GM19324 (cell line): ENCODE results near the gene VAPB.
A peak's percentile ranks its signal among the peaks of the same experiment; 100 is the strongest.

Source experiments
- ATAC-seq: cut with Tn5 transposase; IDR thresholded peaks from one replicate; pipeline ENCODE4 v1.9.1; 2021; ENCODE audit warnings: mild to moderate bottlenecking, moderate library complexity; ENCODE audit not compliant: unreplicated experiment, low FRiP score

The VAPB gene

GRCh38 chr20:58377017-58377416 lies 12.0 kb upstream of the VAPB start:
- ATAC-seq = no peak

GRCh38 chr20:58377766-58378401 lies 11.1 kb upstream of the VAPB start:
- ATAC-seq = no peak

DNA sequence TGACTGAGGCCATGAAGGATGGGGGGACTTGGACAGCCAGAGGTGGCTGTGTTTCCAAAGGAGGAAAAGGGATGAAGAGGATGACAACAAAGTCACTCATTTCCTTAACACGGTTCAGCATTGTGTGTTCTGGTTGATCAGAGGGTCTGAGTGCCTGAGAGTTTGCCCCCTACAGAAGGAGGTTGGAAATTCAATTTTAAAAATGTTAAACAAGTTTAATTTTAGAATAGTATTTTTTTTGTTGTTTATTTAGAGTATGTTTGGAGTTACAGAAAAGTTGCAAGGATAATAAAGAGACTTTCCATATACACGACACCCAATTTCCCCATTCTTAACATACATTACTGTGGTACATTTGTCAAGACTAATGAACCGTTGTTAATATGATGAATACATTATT lies 10.3 kb upstream of the VAPB start:
- no peak for ATAC-seq

- no peak for ATAC-seq
Measured at GRCh38 chr20:58381627-58382026, 7.4 kb upstream of the VAPB start.

- ATAC-seq = no peak
Measured at GRCh38 chr20:58382096-58382495, 6.9 kb upstream of the VAPB start.

DNA sequence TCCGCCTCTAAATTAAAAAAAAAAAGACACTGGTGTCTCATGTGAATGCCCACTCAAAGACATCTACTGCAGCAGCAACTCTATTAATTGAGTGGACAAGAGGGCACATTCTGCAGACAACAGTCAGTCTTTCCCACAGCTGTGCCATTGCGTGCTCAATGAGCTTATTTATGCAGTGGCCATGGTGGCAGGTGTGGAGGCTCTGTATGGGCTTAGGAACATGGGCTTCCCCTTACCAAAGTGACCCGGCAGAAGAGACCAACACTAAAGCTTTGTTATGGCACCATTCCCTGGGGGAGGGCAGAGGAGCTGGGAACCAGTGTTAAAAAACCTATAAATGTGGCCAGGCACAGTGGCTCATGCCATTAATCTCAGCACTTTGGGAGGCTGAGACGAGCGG lies 4.2 kb upstream of the VAPB start:
- no peak for ATAC-seq

DNA sequence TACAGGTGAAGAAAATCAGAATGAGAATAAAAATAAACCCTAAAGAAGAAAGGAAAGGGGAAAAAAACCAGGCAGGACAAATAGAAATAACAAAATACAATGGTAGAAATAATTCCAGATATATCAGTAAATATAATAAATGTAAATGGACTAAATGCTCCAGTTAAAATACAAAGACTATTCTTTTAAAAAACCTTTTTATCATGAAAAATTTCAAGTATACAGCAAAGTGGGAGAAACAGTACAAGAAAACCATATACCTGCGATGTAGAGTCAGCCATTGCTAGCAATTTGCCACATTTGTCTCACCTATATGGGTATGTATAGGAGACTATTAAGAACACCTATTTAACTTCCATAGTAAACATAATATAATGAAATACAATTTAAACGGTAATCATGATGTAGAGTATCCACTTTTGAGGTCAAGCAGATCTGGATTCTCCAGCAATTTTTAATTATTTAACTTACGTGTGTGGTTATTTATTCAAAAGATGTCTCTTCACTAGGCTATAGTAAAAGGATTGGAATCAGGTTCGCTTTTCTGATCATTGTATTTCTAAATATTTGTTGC lies 914 bp upstream of the VAPB start:
- no peak for ATAC-seq

DNA sequence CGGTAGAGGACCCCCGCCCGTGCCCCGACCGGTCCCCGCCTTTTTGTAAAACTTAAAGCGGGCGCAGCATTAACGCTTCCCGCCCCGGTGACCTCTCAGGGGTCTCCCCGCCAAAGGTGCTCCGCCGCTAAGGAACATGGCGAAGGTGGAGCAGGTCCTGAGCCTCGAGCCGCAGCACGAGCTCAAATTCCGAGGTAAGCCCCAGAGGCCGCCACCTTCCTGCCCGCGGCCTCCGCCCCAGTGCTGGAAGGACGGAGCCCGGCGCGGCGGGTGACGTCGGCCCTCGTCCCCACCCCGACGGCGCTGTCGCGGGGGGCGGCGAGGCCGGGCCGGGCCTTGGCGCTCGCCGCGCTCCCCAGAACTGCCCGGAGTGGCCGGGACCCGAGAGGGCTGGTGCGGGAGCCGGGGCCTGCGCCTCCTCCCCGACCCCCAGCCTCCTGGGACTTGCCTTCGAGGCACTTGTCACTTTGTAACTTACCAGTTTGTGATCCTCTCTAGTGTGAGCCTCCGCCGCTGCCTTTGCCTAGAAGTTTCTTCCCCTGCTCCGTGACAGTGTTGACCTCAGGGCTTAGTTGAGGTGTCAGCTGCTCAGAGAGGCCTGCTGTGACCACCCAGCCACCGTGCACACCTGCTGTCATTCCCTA lies 417 bp downstream of the VAPB start:
- peak; percentile 33 for ATAC-seq

- ATAC-seq = no peak
Measured at GRCh38 chr20:58389968-58390658, 1.1 kb downstream of the VAPB start.

DNA sequence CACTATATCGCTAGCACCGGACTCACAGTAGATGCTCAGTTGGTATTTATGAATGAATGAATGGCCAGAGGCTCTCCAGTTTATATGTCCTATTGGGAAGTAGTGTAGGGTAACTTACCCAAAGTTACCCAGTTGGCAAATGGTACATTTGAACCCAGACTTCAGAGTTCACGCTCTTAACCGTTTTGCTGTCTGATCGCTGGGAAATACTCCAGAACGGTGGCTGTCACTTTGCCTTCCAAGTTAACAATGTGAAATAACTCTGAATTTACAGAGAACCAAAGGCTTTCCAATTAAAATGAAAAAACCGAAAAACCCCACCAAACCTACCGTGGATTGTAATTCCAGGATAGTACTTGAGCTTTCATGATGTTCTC lies 1.6 kb downstream of the VAPB start:
- ATAC-seq = no peak

DNA sequence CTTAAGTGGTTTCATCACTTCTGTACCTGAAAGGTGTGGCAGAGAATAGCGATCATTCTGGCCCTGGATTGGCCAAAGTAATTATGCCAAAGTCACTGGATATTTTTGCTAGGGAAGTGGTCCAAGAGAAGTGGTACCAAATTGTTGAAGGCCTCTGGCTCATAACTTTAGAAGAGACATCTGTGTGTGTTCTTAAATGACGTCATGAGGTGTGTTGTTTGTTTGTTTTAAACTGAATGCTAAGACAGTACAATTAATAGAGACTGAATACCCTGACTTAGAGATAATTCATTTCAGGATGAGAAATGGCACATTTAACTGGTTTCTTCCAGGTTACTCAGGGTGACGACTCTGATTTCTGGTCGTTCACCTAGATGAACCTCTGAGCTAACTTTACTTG lies 3.3 kb downstream of the VAPB start:
- no peak for ATAC-seq

GRCh38 chr20:58393299-58393698 lies 4.3 kb downstream of the VAPB start:
- ATAC-seq = no peak

DNA sequence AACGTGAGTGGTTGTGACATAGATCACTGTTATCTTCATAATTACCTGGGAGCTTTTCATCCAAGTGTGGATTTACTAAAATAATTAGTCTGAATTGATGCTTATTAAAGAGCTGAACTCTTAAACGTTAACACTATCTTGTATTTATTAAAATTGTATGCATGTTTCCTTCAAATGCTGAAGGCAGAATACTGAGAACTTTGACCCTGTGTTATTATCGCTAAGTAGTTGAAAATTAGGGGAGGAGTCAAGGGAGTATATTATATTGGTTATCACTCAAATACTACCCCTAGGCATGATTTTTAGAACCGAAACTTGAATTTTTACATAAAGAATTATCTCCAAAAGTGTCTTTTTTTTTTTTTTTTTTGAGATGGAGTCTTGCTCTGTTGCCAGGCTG lies 5.8 kb downstream of the VAPB start:
- ATAC-seq = no peak

DNA sequence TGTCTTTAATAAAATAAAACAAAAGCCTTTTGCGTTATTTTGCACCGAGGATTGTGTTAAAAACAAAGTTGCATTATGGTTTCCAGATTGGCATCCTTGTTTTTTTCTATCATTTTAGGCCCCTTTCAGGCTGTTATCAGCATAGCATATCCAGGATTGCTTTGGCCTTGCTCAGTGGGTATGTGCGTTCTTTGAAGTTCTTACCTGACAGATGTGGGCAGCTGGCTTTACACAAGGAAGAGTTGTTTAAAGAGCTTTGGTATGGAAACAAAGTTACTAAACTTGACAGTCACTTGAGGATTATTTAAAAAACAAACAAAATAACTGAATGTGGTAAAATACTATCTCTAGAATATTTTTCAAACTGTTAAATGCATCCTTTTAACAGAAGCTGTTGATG lies 6.6 kb downstream of the VAPB start:
- ATAC-seq = no peak

DNA sequence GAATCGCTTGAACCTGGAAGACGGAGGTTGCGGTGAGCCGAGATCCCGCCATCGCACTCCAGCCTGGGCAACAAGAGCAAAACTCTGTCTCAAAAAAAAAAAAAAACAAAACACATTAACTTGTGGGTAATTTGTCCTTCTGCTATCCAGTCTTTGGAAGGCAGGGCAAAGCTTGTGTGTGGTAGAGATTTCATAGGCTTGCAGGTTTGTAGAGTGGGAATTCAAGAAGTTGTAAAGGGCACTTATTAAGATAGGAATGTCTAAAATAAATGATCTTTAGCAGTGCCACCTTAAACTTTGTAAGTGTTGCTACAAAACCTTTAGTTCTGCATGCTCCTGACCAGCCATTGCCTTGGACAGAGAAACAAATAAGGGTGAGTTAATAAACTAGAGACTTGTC lies 8.4 kb downstream of the VAPB start:
- no peak for ATAC-seq

GRCh38 chr20:58398254-58398653 lies 9.2 kb downstream of the VAPB start:
- ATAC-seq = no peak

DNA sequence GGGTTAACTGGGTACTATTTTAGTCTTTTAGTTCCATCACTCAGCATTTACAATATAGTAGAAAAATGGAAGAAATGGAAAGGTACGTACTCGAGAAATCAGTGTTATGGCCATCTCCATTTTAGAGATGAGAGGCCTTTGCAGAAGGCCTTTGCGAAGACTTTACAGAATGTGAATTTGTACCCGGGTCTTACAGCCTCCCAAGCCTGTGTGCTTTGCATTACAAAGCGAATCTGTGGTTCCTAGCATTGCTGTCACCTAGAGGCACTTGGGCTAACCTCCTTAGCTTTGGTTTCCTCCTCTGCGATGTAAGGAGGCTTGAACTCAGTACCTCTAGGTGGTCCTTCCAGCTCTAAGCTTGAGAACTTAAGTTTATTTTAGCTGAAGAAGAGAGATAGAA lies 10.9 kb downstream of the VAPB start:
- ATAC-seq = no peak

DNA sequence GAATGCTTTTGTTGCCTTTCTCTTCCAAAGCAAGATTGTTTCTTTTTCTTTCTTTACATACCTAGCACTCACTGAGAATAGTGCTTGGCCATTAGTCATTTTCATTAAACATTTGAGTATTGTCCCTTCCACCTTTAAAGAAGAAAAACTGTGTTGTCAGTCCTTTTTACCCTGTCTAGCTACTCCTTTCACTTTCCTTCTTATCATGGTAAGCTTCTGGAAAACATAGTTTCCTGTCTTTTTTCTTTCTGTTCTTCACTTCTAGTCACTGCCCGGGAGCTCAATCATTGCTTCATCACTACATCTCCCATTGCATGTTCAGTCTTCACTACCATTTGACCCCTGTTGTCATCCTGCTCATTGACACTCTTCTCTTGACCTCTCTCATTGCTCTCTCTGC lies 12.1 kb downstream of the VAPB start:
- no peak for ATAC-seq

GRCh38 chr20:58402305-58402704 lies 13.3 kb downstream of the VAPB start:
- no peak for ATAC-seq

- ATAC-seq = peak; percentile 67
Measured at GRCh38 chr20:58402827-58403226, 13.8 kb downstream of the VAPB start.

DNA sequence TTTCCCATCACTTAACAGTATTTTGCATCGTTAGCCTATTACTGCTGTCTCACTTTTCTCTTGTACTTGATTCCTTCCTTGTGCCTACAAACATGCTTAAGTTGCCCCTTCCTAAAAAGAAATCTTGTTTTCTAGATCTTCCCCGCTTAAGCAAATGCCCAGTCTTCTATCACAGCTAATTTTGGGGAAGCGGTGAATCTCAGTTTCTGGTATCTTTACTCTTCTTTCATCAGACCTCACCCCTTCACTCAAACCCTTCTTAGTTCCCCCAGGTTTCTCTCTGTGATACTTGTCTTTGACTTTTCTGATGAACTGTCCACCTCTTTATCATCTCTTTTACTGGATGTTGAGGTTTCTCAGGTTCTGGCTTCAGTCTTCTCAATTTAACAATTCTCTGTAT lies 14.2 kb downstream of the VAPB start:
- ATAC-seq = peak; percentile 22
